Loucy (cell line): ENCODE data around the gene UQCRFS1.
"Not testable (repeated sequence)": the region's sequence is repeated elsewhere in the genome, so short reads cannot be mapped to it uniquely, and the experiment has no call there.

Source experiments
- CTCF ChIP-seq: fragments of 200-600 bp; sonication (generic); conservative IDR thresholded peaks from 2 replicates; pipeline ENCODE4 v1.5.1; 2014; ENCODE audit warnings: mild to moderate bottlenecking, antibody characterized with exemption, low read length
- EZH2phosphoT487 ChIP-seq: fragments of 200-600 bp; IDR thresholded peaks from 2 replicates; pipeline ENCODE4 v1.6.1; 2018; ENCODE audit warnings: antibody characterized with exemption, mild to moderate bottlenecking, moderate library complexity, borderline replicate concordance

GRCh38 chr19:29249798-29250197, 36.8 kb upstream of the UQCRFS1 start:
- TF ChIP-seq CTCF, EZH2phosphoT487: not testable (repeated sequence)
